Measurements from ENCODE around the gene ARL9. TPM values are rescaled to one million over a fixed set of nuclear protein-coding genes. Genes with fewer than 3 reads are reported as not detected.

Gene ARL9
- total RNA-seq, 1 experiment from 2014 or later = not detected

DNA sequence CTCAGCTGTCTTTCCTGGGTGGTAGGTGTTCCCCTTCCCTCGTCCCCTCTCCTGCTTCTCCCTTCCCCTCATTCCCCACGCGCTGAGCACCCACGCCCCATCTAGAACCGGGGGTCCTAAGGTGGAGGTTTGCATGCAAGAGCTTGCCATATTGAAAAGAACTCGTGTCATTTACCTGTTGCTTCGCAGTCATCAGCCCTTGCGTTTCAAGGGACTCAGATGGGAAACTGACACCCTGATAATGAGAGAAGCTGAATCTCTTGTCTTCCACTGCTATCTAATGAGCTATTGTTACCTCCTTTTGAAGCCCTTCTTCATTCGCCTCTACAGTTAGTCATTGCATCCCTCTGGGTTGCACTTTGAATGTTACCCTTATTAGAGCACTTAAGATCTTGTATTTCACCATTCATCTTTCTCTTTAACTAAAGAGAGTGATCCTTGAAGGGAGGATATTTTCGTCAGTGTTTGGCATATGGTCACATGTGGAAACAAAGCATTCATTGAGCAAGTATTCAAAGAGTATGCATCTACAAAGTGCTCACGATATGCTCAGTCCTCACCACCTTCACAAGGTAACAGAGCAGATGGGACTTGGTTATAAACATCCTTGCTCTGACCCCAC is 25.7 kb downstream of the ARL9 start:
- Histone ChIP-seq H3K56ac (ENCODE audit: insufficient read length, low read depth, low read length) (no peak overlapping the region), H2BK12ac (ENCODE audit: insufficient read length, low read depth, low read length) (no peak overlapping the region), H2AK5ac (ENCODE audit: insufficient read length, low read length) (no peak overlapping the region), H3K23ac (ENCODE audit: insufficient read length, low read depth, low read length) (no peak overlapping the region), H4K91ac (ENCODE audit: insufficient read length, low read depth, low read length) (no peak overlapping the region), H2BK20ac (ENCODE audit: low read depth, low read length, poor library complexity, severe bottlenecking) (no peak overlapping the region), H3K79me2 (ENCODE audit: insufficient read depth, low read length) (no peaks in the 10 kb centered on the region), H2BK5ac (ENCODE audit: insufficient read length, low read length) (no peak overlapping the region), H3K18ac (ENCODE audit: insufficient read length, low read depth, low read length) (no peak overlapping the region), H3K27ac (ENCODE audit: insufficient read length, low read depth, low read length) (no peak overlapping the region), H3K79me1 (ENCODE audit: insufficient read depth, low read depth, low read length, poor library complexity, severe bottlenecking) (no peaks in the 10 kb centered on the region), H3K14ac (ENCODE audit: insufficient read depth, low read length) (no peak overlapping the region), H3K4me1 (ENCODE audit: insufficient read depth, low read length) (no peaks in the 10 kb centered on the region), H3K27me3 (ENCODE audit: insufficient read depth, low read length) (peaks cover 24% of the 10 kb centered on the region; the same call in 1 of the 2 replicates), H3T11ph (ENCODE audit: low read length) (no peak overlapping the region), H2BK120ac (ENCODE audit: low read depth, low read length, poor library complexity, severe bottlenecking) (no peak overlapping the region), H4K5ac (ENCODE audit: insufficient read length, low read depth, low read length) (no peak overlapping the region), H4K20me1 (ENCODE audit: control insufficient read depth, insufficient read depth, insufficient read length) (no peaks in the 10 kb centered on the region), H3K23me2 (ENCODE audit: insufficient read length, low read depth, low read length, poor library complexity, severe bottlenecking) (peaks cover 11% of the 10 kb centered on the region), H2AFZ (ENCODE audit: low read length) (no peak overlapping the region), H3K9ac (ENCODE audit: extremely low read depth, insufficient read length, low read length) (peak overlapping the region; percentile 70), H3K4ac (ENCODE audit: low read depth, low read length) (no peak overlapping the region), H3K4me2 (ENCODE audit: insufficient read depth, insufficient read length, low read length) (peak overlapping the region; percentile 96), H2BK15ac (ENCODE audit: low read depth, low read length) (no peak overlapping the region), H3K9me3 (ENCODE audit: control insufficient read depth, low read depth, low read length) (no peaks in the 10 kb centered on the region), H4K8ac (replicated peaks; ENCODE audit: insufficient read length, low read depth, low read length) (no peak overlapping the region)
- WGBS (ENCODE audit: extremely low coverage, insufficient read length, low lambda C conversion rate) = no CpG with 5 or more reads among the region's 11 CpGs
- no peak overlapping the region for H3K27ac Mint-ChIP-seq
- H3K4me3 Mint-ChIP-seq = no peak overlapping the region
- no peaks in the 10 kb centered on the region for H3K9me3 Mint-ChIP-seq
- H3K4me1 Mint-ChIP-seq = peaks cover 2 to 4% of the 10 kb centered on the region in 2 experiments; a peak in 2 of 4 replicates
- H3K36me3 Mint-ChIP-seq (ENCODE audit: insufficient read depth in 1 of 3, low read depth in 3 of 3) = no peaks in the 10 kb centered on the region; a peak in 1 of 7 replicates
- TF ChIP-seq, protein P1, sequence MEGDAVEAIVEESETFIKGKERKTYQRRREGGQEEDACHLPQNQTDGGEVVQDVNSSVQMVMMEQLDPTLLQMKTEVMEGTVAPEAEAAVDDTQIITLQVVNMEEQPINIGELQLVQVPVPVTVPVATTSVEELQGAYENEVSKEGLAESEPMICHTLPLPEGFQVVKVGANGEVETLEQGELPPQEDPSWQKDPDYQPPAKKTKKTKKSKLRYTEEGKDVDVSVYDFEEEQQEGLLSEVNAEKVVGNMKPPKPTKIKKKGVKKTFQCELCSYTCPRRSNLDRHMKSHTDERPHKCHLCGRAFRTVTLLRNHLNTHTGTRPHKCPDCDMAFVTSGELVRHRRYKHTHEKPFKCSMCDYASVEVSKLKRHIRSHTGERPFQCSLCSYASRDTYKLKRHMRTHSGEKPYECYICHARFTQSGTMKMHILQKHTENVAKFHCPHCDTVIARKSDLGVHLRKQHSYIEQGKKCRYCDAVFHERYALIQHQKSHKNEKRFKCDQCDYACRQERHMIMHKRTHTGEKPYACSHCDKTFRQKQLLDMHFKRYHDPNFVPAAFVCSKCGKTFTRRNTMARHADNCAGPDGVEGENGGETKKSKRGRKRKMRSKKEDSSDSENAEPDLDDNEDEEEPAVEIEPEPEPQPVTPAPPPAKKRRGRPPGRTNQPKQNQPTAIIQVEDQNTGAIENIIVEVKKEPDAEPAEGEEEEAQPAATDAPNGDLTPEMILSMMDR (conservative IDR thresholded peaks at IDR 0.05) = no peak
- no peak for DNase-seq
- peaks cover 42% of the 10 kb centered on the region for H3K27me3 Mint-ChIP-seq (ENCODE audit: low read depth)

Data from H9 (cell line).